Coronary artery (tissue), 2 donors: ENCODE results near the gene LTB.

Experiments
- DNase-seq: peaks from one replicate; pipeline ENCODE4 v3.0.0-alpha.2; 2017; ENCODE audit warnings: low spot score
- H3K27ac ChIP-seq, 2 donors: fragments of 200-600 bp; sonication (generic); one replicate each; pipeline ENCODE4 v1.5.1; 2016 to 2019
- H3K4me3 ChIP-seq: fragments of 200-600 bp; sonication (generic); 2 replicates; pipeline ENCODE4 v1.5.1; 2016; ENCODE audit warnings: mild to moderate bottlenecking, moderate library complexity
- TF ChIP-seq, protein P1 (sequence below): fragments of 200-600 bp; sonication (generic); IDR thresholded peaks from one replicate; pipeline ENCODE4 v1.5.1; 2019; ENCODE audit warnings: antibody characterized with exemption

LTB gene, protein sequence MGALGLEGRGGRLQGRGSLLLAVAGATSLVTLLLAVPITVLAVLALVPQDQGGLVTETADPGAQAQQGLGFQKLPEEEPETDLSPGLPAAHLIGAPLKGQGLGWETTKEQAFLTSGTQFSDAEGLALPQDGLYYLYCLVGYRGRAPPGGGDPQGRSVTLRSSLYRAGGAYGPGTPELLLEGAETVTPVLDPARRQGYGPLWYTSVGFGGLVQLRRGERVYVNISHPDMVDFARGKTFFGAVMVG

DNA sequence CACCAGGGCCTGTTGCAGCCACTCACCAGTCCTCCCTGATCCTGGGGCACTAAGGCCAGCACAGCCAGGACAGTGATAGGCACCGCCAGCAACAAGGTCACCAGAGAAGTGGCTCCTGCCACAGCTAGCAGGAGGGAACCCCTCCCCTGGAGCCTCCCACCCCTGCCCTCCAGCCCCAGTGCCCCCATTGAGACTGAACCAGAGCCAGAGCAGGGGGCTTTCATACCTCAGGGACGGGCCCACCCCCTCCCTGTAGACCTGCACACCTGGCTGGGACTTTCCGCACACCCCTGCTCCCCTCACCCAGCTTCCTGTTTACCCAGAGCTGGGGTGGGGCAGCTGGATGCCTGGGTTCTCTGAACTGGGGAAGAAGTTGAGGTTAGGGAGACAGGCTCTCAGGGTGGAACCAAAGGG is at the start of gene LTB:
Gene LTB (minus strand): TSS at position 195 of the 414 bp plus-strand sequence. CDS start 7 bp downstream, at position 188.
- no peak for DNase-seq
- TF ChIP-seq, protein P1, sequence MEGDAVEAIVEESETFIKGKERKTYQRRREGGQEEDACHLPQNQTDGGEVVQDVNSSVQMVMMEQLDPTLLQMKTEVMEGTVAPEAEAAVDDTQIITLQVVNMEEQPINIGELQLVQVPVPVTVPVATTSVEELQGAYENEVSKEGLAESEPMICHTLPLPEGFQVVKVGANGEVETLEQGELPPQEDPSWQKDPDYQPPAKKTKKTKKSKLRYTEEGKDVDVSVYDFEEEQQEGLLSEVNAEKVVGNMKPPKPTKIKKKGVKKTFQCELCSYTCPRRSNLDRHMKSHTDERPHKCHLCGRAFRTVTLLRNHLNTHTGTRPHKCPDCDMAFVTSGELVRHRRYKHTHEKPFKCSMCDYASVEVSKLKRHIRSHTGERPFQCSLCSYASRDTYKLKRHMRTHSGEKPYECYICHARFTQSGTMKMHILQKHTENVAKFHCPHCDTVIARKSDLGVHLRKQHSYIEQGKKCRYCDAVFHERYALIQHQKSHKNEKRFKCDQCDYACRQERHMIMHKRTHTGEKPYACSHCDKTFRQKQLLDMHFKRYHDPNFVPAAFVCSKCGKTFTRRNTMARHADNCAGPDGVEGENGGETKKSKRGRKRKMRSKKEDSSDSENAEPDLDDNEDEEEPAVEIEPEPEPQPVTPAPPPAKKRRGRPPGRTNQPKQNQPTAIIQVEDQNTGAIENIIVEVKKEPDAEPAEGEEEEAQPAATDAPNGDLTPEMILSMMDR = no peak
- H3K27ac ChIP-seq = peak within 1 kb of the TSS; percentile 46 to 82

DNA sequence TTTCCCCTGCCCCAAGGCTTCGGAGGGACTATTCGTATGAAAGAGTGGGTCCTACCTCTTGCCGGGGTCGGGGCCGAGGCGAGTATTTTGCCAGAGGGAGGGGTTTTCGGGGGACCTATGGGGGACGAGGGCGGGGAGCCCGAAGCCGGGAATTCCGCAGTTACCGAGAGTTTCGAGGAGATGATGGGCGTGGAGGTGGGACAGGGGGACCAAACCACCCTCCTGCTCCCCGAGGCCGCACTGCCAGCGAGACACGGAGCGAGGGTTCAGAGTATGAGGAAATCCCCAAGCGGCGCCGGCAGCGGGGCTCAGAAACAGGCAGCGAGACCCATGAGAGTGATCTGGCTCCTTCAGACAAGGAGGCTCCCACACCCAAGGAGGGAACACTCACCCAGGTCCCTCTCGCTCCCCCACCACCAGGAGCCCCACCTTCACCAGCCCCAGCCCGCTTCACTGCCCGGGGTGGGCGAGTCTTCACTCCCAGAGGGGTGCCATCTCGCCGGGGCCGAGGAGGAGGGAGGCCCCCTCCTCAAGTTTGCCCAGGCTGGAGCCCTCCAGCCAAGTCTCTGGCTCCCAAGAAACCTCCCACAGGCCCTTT is 49.6 kb upstream of the LTB start:
- no peak for DNase-seq
- no peak overlapping the region for H3K27ac ChIP-seq
- TF ChIP-seq, protein P1 = no peak
- no peak overlapping the region for H3K4me3 ChIP-seq

More for the DNA sequence above, at the start of gene LTB:
- peak within 1 kb of the TSS; percentile 83 for H3K4me3 ChIP-seq

DNA sequence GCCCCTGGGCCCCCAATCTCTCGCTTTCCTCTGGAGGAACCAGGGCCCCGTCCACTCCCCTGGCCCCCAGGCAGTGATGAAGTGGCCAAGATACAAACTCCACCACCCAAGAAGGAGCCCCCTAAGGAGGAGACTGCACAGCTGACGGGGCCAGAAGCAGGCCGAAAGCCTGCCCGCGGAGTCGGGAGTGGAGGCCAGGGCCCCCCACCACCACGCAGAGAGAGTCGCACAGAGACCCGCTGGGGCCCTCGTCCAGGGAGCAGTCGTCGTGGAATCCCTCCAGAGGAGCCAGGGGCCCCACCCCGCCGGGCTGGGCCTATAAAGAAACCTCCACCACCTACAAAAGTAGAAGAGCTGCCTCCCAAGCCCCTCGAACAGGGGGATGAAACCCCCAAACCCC is 49.0 kb upstream of the LTB start:
- Histone ChIP-seq H3K4me3 (no peak overlapping the region), H3K27ac (no peak overlapping the region)
- DNase-seq = no peak
- TF ChIP-seq, protein P1 = no peak

DNA sequence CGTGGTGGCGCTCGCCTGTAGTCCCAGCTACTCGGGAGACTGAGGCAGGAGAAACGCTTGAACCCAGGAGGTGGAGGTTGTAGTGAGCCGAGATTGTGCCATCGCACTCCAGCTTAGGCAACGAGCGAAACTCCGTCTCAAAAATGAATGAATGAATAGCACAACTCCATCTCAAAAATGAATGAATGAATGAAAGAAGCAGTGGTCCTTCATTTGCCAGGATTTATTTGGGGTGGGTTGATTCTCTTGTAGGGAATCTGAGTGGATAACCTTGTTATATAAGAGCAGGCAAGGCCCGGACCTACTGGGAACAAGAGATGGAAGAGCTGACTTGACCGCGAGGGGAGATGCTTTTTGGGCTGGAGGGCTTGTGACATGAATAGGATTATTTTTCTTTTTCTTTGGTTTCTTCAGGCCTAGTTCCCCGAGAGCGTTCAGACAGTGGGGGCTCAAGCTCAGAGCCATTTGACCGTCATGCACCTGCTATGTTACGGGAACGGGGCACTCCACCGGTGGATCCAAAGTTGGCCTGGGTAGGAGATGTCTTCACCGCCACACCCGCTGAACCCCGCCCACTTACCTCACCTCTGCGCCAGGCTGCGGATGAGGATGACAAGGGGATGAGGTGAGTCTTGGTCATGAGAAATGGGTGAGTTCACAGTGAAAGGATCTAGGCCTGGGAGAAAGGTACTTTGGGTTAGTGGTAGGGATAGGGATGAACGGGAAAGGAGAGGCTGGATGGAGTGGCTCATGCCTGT is 48.1 kb upstream of the LTB start:
- H3K4me3 ChIP-seq = no peak overlapping the region
- no peak for DNase-seq
- TF ChIP-seq, protein P1 = no peak
- no peak overlapping the region for H3K27ac ChIP-seq

DNA sequence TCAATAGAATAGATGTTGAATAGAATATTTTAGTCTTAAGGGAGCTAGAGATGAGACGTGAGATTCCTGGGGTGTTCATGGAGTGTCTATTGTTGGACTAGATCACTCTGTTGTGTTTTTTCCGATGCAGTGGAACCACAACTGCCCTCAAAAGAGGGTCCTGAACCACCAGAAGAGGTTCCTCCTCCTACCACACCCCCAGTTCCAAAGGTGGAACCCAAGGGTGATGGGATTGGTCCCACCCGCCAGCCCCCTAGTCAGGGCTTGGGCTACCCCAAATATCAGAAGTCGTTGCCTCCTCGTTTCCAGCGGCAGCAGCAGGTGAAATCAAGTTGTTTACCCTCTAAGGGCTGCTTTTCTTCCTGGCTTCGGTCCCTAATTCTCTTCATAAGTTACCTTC is 46.8 kb upstream of the LTB start:
- TF ChIP-seq, protein P1 = no peak
- Histone ChIP-seq H3K27ac (no peak overlapping the region), H3K4me3 (no peak overlapping the region)
- DNase-seq = no peak

DNA sequence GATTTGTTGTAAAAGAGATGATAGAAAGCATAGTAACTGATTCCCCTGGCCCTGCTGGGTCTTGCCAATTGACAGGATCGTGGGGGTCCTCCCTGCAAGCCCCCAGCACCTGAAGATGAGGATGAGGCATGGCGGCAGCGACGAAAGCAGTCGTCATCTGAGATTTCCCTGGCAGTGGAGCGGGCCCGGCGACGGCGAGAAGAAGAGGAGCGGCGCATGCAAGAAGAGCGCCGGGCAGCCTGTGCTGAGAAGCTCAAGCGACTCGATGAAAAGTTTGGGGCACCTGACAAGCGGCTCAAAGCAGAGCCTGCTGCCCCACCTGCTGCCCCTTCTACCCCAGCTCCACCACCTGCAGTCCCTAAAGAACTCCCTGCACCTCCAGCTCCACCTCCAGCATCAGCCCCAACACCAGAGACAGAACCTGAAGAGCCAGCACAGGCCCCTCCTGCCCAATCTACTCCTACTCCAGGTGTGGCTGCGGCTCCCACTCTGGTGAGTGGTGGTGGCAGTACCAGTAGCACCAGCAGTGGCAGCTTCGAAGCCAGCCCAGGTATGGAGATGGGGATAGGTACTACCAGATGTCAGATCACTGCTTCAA is 45.6 kb upstream of the LTB start:
- TF ChIP-seq, protein P1 = no peak
- no peak for DNase-seq
- H3K4me3 ChIP-seq = no peak overlapping the region
- no peak overlapping the region for H3K27ac ChIP-seq
